ENCODE results near the gene FOXP1.
A peak's percentile ranks its signal among the peaks of the same experiment; 100 is the strongest.

The FOXP1 gene

DNA sequence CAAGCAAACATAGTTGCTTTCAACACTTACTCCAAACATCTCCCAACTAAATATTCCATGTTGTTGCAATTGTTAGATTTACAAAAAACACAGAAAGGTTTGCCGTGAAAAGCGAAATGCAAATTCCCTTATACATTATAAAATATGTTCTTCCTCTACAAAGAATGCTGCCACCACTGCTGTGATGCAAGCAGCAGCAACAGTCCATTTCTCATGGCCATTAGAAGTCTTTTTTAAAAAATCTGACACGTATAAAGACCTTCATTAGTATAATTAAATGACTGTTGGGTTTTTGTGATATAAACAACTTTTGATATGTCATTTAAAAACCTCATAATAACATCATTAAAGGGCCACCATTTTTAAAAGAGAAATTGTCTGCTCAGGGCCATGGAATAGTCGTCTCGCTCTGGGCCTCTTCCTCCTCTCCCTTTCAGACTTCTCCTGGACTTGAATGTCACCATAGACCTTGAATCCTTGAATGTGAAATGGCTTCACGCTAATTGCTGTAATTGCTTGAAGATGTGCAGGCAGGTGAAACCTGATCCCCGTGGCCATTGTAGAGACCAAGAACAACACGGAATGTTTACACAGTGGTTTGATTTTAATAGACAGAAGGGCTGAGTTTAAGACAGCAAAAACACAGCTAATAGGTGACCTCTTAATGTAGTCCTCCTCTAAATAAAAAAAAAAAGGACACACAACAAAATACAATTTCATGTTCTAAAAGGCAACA is 450.4 kb downstream of the FOXP1 start:
- DNase-seq, result no peak

GRCh38 chr3:71131375-71132314 is 451.9 kb downstream of the FOXP1 start:
- peak; percentile 14 for DNase-seq

DNA sequence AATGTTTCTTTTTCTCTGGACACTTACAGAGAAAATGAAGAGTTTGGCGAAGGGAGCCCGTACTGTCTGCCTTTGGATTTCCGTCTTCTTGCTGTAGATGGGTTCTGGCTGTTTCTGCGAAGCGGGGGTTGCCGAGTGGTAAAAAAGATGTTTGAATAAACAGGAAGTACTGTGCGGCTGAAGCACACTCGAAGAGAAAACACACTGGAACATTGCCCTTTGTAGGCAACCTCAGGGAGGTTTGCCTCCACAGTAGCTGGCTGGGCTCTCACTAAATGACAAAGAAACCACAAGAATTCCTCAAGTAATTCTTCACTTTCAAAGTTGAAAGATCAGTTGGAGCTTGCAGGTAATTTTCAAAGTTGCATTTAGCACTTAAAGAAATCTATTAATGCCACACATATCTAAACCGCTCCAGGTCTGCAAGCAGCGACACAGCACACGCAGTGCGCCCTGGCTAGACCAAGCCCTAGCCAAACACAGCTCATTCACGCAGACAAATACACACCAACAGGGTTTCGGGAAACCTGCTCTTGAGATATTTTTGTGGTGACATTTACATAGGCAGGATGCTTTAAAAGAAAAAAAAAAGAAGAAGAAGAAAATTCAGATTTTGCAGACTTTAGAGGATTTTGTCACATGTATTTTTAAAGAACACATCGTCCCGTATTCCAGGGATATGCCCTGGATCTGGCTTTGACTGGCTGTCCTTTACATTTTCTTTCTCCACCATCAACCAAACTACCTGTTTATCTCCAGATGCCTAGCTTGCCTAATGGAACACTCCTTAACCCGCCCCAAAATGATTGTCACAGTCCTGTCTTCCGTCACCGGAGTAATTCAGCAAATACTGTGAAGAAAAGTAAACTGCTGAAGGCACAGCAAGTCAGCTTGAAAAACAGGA is 452.8 kb downstream of the FOXP1 start:
- no peak for DNase-seq

DNA sequence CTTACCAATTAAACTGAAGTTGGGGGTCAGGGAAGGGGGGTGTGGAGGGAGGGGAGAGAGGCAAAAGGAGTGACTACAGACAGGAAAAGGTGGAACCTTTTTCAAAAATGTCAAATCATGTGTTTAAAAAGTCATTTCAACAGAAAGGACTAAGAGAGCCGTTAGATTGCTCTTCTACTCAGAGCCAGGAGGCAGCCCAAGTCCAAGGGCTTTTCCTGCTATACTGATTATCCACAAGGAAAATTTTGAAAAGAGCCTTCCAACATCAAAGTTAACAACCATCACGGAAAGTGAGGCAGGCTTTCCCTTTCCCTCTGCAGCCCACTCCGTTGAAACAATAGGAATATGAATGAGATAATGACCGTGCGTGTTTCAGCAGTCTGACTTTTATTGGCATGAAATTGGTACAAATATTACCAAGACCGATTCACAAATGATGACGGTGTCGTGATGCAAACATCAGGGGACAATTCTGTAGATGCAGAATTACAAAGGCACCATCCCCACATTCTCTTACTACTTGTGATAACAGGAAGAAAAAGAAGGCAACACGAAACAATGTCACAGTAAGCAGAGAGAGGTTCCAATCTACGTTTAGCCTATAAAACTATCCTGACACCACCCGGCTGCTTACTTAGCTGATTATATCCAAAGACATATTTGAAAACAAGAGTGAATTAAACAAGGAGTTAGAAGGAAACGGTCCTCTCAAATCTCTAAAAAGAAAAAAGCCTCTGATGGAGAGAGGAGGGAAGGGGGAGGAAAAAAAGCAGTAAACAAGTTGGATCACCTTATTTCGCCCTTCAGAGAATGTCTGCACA is 453.7 kb downstream of the FOXP1 start:
- DNase-seq, result no peak

- DNase-seq, result no peak
Observed at GRCh38 chr3:71128961-71129360, 454.6 kb downstream of the FOXP1 start.

DNA sequence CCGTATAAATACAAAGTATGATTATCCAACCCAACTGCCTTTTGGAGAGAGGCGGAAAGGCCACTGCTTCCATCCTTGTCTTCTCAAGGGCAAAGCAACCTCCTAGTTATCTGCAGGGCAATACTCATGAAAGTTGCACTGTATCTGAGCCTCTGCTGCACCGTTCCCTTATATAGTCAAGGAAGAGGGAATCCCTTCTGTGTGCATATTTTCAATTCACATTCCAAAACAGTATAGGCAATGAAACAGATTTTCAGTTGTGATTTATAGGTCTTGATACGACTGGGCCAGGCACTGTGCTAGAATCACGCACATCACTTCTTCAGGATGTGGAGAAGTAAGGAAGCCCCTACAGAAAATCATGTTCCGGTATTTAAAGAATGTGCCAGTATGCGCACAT is 455.7 kb downstream of the FOXP1 start:
- no peak for DNase-seq

DNA sequence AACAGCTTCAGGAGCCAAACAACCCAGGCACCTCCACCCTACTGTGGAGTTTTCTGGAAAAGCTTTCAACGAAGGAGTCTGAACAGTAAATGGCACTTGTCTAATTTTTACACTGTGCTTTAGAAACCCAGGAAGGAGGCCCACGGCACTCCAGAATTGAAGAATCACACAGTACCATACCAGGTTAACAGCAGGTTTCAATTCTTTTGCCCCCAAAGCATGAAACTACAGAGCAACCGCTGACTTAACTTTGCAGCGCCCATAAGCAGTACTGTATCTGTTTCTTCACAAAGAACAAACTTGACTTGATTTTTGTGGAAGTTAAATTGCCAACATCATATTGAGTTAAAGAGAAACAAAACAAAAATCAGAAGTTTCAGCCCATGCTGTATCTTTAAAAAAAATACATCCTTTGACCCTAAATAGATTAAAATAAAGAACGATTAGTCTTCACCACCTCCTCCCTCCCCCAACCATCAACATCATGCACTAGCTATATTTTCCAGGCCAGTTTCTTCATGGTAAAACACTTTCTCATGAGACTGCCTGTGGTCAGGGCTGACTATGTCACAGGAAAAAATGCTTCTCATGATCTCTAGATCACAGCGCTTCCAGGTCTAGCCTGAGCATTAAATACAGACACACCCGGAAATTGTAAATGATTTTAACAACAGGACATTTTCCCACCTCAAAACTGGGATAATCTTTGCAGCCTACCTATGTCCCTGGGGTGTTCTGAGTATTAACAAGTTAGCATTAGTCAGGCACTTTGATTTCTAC is 456.3 kb downstream of the FOXP1 start:
- DNase-seq, result no peak

- no peak for DNase-seq
Observed at GRCh38 chr3:71125738-71126137, 457.8 kb downstream of the FOXP1 start.

DNA sequence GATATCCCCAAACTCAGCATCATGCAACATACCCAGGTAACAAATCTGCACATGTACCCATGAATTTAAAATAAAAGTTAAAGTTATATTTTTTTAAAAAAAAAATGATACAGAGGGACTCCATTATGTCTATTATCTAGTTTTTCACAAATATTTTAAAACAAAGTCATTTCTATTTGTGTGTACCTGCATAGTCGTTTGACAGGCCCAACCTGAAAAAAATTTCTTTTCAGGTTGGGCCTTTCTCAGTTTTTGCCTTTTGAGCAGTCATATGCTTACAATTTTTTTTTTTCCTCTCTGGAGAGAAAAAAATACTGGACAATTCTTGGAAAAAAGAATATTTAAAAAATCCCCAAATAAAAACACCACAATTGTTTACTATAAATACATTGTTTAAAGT is 459.5 kb downstream of the FOXP1 start:
- no peak for DNase-seq

DNA sequence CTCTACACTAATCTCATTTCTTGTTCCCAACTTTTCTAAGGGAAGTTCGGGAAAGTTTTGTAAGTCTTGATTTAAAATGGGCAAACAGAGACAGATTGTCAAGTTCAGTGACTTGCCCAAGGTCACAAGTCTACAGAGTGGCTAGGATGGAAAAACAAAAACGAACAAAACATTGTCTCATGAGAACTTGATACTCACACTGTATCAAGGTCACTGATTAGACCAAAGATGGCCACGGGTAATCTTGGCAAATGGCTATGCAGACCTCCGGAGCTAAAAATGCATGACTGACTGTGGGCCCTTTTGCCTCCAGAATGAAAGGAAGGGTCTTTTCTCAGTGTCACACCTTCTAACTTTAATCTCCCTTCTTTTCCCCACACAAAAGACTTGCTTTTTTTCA is 460.9 kb downstream of the FOXP1 start:
- no peak for DNase-seq

GRCh38 chr3:71121429-71122167 is 461.9 kb downstream of the FOXP1 start:
- DNase-seq, result no peak

DNA sequence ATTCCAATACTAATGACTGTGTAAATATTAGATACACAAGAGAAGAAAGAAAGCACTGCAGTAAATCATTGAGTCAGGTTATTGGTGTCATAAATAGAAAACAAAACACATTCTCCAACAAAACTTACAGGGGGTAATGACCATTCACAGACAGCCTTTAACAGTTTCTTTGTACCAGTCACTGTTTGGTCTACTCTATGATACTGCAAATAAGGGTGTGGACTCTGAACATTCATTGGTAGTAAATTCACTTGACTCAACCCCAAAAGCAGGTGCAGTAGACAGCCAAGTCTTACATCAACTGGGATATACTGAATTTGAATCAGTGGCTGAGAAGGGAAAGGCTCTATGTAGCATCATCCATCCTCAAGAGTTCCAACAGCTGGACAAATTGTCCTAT is 463.5 kb downstream of the FOXP1 start:
- DNase-seq, result no peak

DNA sequence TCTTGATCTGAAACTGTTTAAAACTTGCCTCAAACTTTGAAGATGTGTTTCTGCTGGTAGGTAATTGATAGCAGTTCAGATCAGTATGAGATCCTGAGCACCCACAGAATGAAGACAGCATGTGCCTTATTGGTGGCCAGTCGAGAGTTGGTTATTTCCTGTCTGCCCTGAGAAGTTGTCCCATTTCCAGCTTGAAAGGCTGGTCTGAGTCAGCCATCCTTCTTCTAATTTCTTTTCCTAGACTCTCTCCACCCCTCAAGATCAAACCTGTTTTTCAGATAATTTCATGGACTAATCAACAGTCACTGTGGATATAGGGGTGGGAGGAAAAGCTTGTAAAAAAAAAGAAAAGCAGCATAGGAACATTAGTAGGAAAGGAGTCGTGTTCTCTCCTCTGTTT is 464.4 kb downstream of the FOXP1 start:
- DNase-seq, result no peak

GRCh38 chr3:71118436-71118835 is 465.1 kb downstream of the FOXP1 start:
- DNase-seq, result no peak

DNA sequence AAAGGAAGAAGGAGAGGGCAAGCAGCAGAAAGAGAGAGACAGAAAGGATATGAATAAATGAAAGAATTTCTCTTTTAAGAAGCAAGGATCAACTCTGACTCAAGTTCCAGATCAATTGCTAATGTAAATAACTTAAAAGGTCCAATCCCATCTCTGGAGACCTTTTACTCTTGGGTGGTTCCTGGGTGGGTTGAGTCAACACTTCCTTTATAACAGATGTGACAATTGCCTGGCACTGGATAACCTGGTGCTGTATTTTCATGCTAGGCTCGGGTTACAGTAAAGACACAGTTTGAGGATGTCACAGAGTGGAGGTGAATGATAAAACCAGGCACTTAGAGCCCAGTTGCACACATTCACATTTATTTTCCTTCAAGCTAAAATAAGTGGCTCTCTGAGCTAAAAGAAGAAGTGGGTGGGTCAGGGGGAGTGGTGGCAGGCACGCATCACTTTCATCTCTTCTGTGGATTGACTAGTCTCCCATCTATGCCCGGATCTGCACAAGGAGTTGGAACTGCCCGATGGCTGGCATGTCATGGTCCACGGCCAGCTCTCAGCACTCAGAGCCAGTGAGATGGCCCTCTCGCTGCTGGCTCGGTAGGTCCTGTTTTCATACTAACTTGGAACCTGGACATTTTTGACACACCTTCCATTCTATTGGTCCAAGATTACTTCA is 465.8 kb downstream of the FOXP1 start:
- DNase-seq, result no peak

- no peak for DNase-seq
Observed at GRCh38 chr3:71114610-71115009, 468.9 kb downstream of the FOXP1 start.

DNA sequence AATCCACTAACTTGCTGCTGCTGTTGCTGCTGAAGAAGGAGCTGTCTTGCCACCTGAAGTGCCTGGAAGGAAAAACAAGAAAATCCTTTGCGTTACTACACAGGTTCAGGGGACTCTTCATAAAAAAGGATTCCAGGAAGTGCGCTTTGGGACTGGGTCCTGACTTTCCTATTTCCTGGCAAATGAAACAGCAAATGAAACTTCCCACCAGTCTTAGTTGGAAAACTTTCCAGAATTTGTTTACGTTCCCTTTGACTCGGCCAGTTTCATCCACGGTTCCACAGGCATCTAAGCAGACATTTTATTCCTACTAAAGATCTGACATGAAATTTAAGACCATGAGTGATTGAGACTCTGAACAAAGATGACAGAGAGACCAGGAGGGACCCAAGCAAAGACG is 471.0 kb downstream of the FOXP1 start:
- DNase-seq, result no peak

DNA sequence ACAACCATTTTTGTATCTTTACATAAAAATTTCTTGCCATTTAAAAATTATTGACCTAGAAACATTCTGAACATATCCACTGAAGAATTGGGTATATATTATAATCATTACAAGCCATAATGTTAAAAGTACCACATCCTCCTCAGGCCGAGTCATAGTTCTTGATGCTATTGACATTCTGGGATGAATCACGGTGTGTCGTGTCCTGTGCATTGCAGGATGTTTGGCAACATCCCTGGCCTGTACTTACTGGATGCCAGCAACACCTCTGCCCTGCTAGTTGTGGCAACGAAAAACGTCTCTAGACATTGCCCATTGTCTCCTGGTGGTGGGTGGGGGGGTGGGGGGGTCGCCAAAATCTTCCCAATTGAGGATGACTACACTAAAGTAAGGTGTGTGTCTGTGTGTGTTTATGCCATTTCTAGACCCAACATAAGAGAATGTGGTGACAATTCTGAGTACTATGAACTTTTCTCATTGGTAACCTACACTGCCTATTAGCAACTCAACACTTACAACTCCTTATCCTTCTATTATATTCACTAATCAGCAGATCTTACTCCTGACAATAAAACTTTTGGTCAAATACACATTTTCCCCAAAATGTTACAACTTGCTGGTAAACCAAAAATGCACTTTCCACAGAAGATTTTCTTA is 471.6 kb downstream of the FOXP1 start:
- DNase-seq, result peak; percentile 33
